HepG2 (cell line): ENCODE data around the gene PLCG1. TPM values are rescaled to one million over a fixed set of nuclear protein-coding genes. Genes with fewer than 3 reads are reported as not detected.

Experiments
- ATAC-seq: fragments of 200-7000 bp; cut with Tn5 transposase; 3 replicates; pipeline ENCODE4 v1.9.1; 2020; ENCODE audit warnings: mild to moderate bottlenecking, moderate library complexity
- BruUV-seq: library from RNA; stranded (reverse); fragments of 400-500 nt; replicated peaks from 2 replicates; lab custom pipeline; 2021; lab: Mats Ljungman, UMichigan
- CTCF ChIA-PET: fragments of 300-600 bp; formaldehyde crosslinking; extraction: SDS; loops from one replicate; lab custom pipeline; 2021; ENCODE audit warnings: low total read pairs, inconsistent platforms, low intra/inter-chr PET ratio; lab: Yijun Ruan, JAX
- POLR2A ChIA-PET: fragments of 350-600 bp; sonication (Branson Sonifier 250); formaldehyde crosslinking; loops from one replicate; lab custom pipeline; 2020; ENCODE audit warnings: antibody characterized with exemption, inconsistent platforms; lab: Yijun Ruan, JAX
- DNase-seq: peaks from one replicate; pipeline ENCODE4 v3.0.0-alpha.2; 2015; ENCODE audit warnings: low spot score
- FAIRE-seq: peaks from 3 replicates; lab custom pipeline; 2011; peaks lifted over from hg19 to GRCh38; lab: Jason Lieb, UNC
- H2AFZ ChIP-seq: one replicate; pipeline ENCODE4 v1.6.1; 2011; ENCODE audit warnings: low read length, inconsistent platforms
- H3K27ac ChIP-seq: fragments of 300-600 bp; 3 replicates; pipeline ENCODE4 v1.8.0; 2011; ENCODE audit warnings: mixed run types, mild to moderate bottlenecking, mixed read lengths, low read length, inconsistent platforms; ENCODE audit not compliant: insufficient read depth; ENCODE audit errors: extremely low read length
- H3K27me3 ChIP-seq, 2 experiments: fragments of 200-600 bp in 1 of 2; 2 replicates in 1 of 2; 3 replicates in 1 of 2; pipeline versions ENCODE4 v1.6.0 to v1.8.0; 2011; ENCODE audit warnings: low read length in 2 of 2, mild to moderate bottlenecking in 2 of 2, moderate library complexity in 2 of 2, inconsistent platforms in 1 of 2; ENCODE audit not compliant: insufficient read depth in 2 of 2, control insufficient read depth in 1 of 2
- H3K36me3 ChIP-seq, 2 experiments: fragments of 200-600 bp in 1 of 2; replicated peaks in 1 of 2; 2 replicates in 1 of 2; 3 replicates in 1 of 2; pipeline versions ENCODE4 v1.5.1 to v1.8.0; 2011; ENCODE audit warnings: low read length in 2 of 2, inconsistent platforms in 1 of 2; ENCODE audit not compliant: insufficient read depth in 2 of 2, control insufficient read depth in 1 of 2
- H3K4me1 ChIP-seq: 2 replicates; pipeline ENCODE4 v1.5.1; 2012; ENCODE audit warnings: low read length, inconsistent platforms; ENCODE audit not compliant: insufficient read depth
- H3K4me2 ChIP-seq: 2 replicates; pipeline ENCODE4 v1.6.0; 2011; ENCODE audit warnings: low read depth, low read length, inconsistent platforms
- H3K4me3 ChIP-seq, 3 experiments: fragments of 200-600 bp in 1 of 3; sonication (generic), shearing (Covaris generic) in 1 of 3; replicated peaks in 1 of 3; 2 replicates each; pipeline ENCODE4 v1.5.1; 2011 to 2016; ENCODE audit warnings: low read length in 3 of 3, inconsistent platforms in 2 of 3, low read depth in 2 of 3, mild to moderate bottlenecking in 2 of 3, control low read depth in 1 of 3, mixed read lengths in 1 of 3; ENCODE audit not compliant: insufficient read depth in 1 of 3
- H3K79me2 ChIP-seq: one replicate; pipeline ENCODE4 v1.6.1; 2011; ENCODE audit warnings: low read length, inconsistent platforms; ENCODE audit not compliant: insufficient read depth
- H3K9ac ChIP-seq: 2 replicates; pipeline ENCODE4 v1.6.0; 2011; ENCODE audit warnings: mild to moderate bottlenecking, low read depth, low read length, inconsistent platforms; ENCODE audit not compliant: insufficient read depth
- H3K9me3 ChIP-seq: 2 replicates; pipeline ENCODE4 v1.5.1; 2012; ENCODE audit warnings: mild to moderate bottlenecking, low read length
- H4K20me1 ChIP-seq: 2 replicates; pipeline ENCODE4 v1.6.0; 2011; ENCODE audit warnings: inconsistent platforms, mild to moderate bottlenecking, low read length, moderate library complexity; ENCODE audit not compliant: insufficient read depth
- ERF ChIP-seq: IDR thresholded peaks from 2 replicates; pipeline ENCODE4 v1.6.1; 2018; ENCODE audit warnings: missing biosample characterization, missing genetic modification reagents
- MLXIP ChIP-seq: sonication (generic); formaldehyde crosslinking; IDR thresholded peaks from 2 replicates; pipeline ENCODE4 v1.9.0; 2021; ENCODE audit warnings: missing genetic modification reagents, borderline replicate concordance
- NFYB ChIP-seq: sonication (generic); formaldehyde crosslinking; IDR thresholded peaks from 2 replicates; pipeline ENCODE4 v1.4.0; 2020; ENCODE audit warnings: missing genetic modification reagents
- NONO ChIP-seq, 2 experiments: fragments of 450-650 bp in 1 of 2; sonication (generic) in 1 of 2; formaldehyde crosslinking in 1 of 2; IDR thresholded peaks in 1 of 2; conservative IDR thresholded peaks in 1 of 2; 2 replicates each; pipeline versions ENCODE4 v1.6.1 to v1.8.0; 2017 to 2022; ENCODE audit warnings: mild to moderate bottlenecking in 1 of 2, missing genetic modification reagents in 1 of 2, moderate library complexity in 1 of 2
- RFXAP ChIP-seq: sonication (generic); formaldehyde crosslinking; IDR thresholded peaks from 2 replicates; pipeline ENCODE4 v1.4.0; 2020; ENCODE audit warnings: missing genetic modification reagents, borderline replicate concordance
- ZMYM4 ChIP-seq: sonication (generic); formaldehyde crosslinking; IDR thresholded peaks from 2 replicates; pipeline ENCODE4 v1.8.1; 2023; ENCODE audit warnings: mild to moderate bottlenecking, missing genetic modification reagents
- ZNF12 ChIP-seq: sonication (generic); formaldehyde crosslinking; IDR thresholded peaks from 2 replicates; pipeline ENCODE4 v1.5.0; 2020; ENCODE audit warnings: missing genetic modification reagents
- ZNF224 ChIP-seq: sonication (generic); formaldehyde crosslinking; IDR thresholded peaks from 2 replicates; pipeline ENCODE4 v1.5.0; 2020; ENCODE audit warnings: mild to moderate bottlenecking, missing genetic modification reagents
- WGBS: methylation state at CpG from one replicate; pipeline ENCODE4 v1.1.6; 2017; ENCODE audit warnings: low lambda C conversion rate; 5-methylcytosine and 5-hydroxymethylcytosine counted together
- in situ Hi-C: cut with HindIII; loops from 2 replicates; pipeline ENCODE4 v1.10.0; 2017; ENCODE audit warnings: low pct_unique_long_range_greater_than_20kb; ENCODE audit not compliant: extremely low pct_ligation_motif_present
- intact Hi-C: fragments of 100-400 bp; cut with micrococcal nuclease; formaldehyde crosslinking; loops from one replicate; pipeline ENCODE4 v1.10.0; 2022; ENCODE audit not compliant: unreplicated experiment
- polyA plus RNA-seq, 8 experiments: library from polyadenylated mRNA; depleted of rRNA in 3 of 8; stranded (reverse) in 7 of 8; unstranded in 1 of 8; fragments of >200 nt; fragmentation: Illumina TruSeq in 4 of 8; extraction: Trizol in 4 of 8; gene quantifications; 2 replicates each; pipeline versions ENCODE4 v1.2.1 to v1.2.3, GENCODE V29; 2011 to 2016; ENCODE audit warnings: low read depth in 4 of 8, missing spikeins in 1 of 8, mixed read lengths in 1 of 8; ENCODE audit not compliant: insufficient read depth in 1 of 8
- total RNA-seq, 5 experiments: library from RNA; depleted of rRNA; stranded (reverse); fragments of >200 nt; fragmentation: Illumina TruSeq; extraction: Trizol; gene quantifications; 2 replicates each; pipeline ENCODE4 v1.2.3, GENCODE V29; 2016; ENCODE audit warnings: low read depth in 1 of 5
- TF ChIP-seq, protein P1 (sequence below): sonication (generic); formaldehyde crosslinking; IDR thresholded peaks from 2 replicates; pipeline ENCODE4 v1.4.0; 2020; ENCODE audit warnings: missing genetic modification reagents

Gene PLCG1
- total and polyA plus RNA-seq, 2 of the 13 experiments (the other 11 are each of a cell fraction or from before 2014, with no cell fraction given) = 85.3 to 158 TPM

DNA sequence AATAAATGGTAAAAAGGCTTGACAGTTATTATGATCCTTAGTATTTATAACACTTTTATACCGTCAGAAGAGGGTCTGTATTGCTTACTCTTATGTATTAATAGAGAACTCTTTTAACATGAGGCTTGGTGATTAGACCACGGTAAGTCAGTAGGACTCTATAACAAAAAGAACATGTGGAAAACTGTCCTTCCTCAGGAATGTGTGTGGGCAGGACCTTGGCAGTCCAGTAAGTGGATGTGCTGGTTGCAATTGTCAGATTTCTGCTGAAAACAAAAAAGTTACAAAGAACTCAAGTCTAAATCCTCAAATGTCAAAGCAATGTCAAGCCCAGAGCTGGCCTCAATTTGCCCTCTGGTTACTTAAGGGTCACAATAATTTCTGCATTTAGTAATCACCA is 81.1 kb downstream of the PLCG1 start (continued):
- TF ChIP-seq MLXIP (CRISPR knock-in tag) (no peak), ZNF224 (no peak), ERF (CRISPR knock-in tag) (no peak)
- TF ChIP-seq, protein P1, sequence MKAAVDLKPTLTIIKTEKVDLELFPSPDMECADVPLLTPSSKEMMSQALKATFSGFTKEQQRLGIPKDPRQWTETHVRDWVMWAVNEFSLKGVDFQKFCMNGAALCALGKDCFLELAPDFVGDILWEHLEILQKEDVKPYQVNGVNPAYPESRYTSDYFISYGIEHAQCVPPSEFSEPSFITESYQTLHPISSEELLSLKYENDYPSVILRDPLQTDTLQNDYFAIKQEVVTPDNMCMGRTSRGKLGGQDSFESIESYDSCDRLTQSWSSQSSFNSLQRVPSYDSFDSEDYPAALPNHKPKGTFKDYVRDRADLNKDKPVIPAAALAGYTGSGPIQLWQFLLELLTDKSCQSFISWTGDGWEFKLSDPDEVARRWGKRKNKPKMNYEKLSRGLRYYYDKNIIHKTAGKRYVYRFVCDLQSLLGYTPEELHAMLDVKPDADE = no peak
- TF ChIP-seq, all 625 proteins: peak for 0

DNA sequence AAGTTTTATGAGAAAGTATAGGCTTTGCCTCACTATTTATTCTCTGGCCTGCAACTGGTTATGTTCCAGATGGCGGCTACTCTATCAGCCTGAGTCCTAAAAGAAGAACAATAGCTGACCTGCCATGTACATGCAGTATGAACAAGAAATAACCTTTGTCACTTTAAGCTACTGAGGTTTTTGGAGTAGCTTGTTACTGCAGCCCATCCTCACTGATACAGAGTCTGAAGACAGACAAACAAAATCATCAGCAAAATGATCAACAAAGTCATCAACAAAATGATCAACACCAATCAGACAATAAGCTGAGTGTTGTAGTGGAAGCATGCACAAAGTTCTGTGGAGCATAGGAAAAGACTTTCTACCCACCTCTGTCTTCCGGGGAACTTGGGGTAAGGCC is 82.5 kb downstream of the PLCG1 start:
- Histone ChIP-seq H3K27me3 (no peaks in the 10 kb centered on the region), H3K79me2 (no peaks in the 10 kb centered on the region), H3K4me2 (no peak overlapping the region), H2AFZ (no peak overlapping the region), H3K36me3 (no peaks in the 10 kb centered on the region), H3K4me3 (no peak overlapping the region), H3K9me3 (no peaks in the 10 kb centered on the region), H3K4me1 (no peaks in the 10 kb centered on the region), H4K20me1 (no peaks in the 10 kb centered on the region), H3K9ac (no peak overlapping the region), H3K27ac (no peak overlapping the region)
- ChIA-PET POLR2A (no interaction called here), CTCF (no interaction called here)
- 98% methylated on average over 2 of the region's 2 CpGs for WGBS
- in situ Hi-C loops = no loop called here
- intact Hi-C loops = no loop called here
- ATAC-seq (no peak), DNase-seq (no peak), FAIRE-seq (no peak)
- TF ChIP-seq NONO (IDR thresholded peaks at IDR 0.05) (no peak), NONO (CRISPR knock-in tag; conservative IDR thresholded peaks at IDR 0.05) (no peak), NFYB (CRISPR knock-in tag) (no peak), RFXAP (CRISPR knock-in tag) (no peak), ZNF12 (peak; percentile 92), ZMYM4 (CRISPR knock-in tag) (no peak)
- BruUV-seq = no TSS peak
